GM12878 (cell line): ENCODE data around the gene HTRA3. TPM values are rescaled to one million over a fixed set of nuclear protein-coding genes. Genes with fewer than 3 reads are reported as not detected.

Experiments
- ATAC-seq: fragments of 200-7000 bp; cut with Tn5 transposase; 3 replicates; pipeline ENCODE4 v1.9.1; 2020; ENCODE audit warnings: mild to moderate bottlenecking, moderate library complexity
- BruUV-seq: library from RNA; stranded (reverse); fragments of 400-500 nt; replicated peaks from 2 replicates; lab custom pipeline; 2021; lab: Mats Ljungman, UMichigan
- CTCF ChIA-PET: fragments of 300-600 bp; sonication (Branson Sonifier 250); formaldehyde crosslinking; extraction: SDS; loops from one replicate; lab custom pipeline; 2021; ENCODE audit warnings: inconsistent platforms; lab: Yijun Ruan, JAX
- POLR2A ChIA-PET: fragments of 350-600 bp; formaldehyde crosslinking; extraction: SDS; loops from one replicate; lab custom pipeline; 2021; ENCODE audit warnings: inconsistent platforms; lab: Charles Lee
- RAD21 ChIA-PET: fragments of 300-600 bp; sonication (Branson Sonifier 250); formaldehyde crosslinking; loops from one replicate; lab custom pipeline; 2023; ENCODE audit warnings: antibody characterized with exemption; ENCODE audit not compliant: unreplicated experiment; lab: Charles Lee
- SMC1A ChIA-PET: fragments of 300-600 bp; sonication (Branson Sonifier 250); formaldehyde crosslinking; loops from one replicate; lab custom pipeline; 2023; ENCODE audit not compliant: unreplicated experiment, uncharacterized antibody; lab: Charles Lee
- DNase-seq: peaks from one replicate; pipeline ENCODE4 v3.0.0-alpha.2; 2011; ENCODE audit warnings: low read depth, low spot score
- FAIRE-seq: peaks from 3 replicates; lab custom pipeline; 2011; peaks lifted over from hg19 to GRCh38; lab: Jason Lieb, UNC
- H2AFZ ChIP-seq: 2 replicates; pipeline ENCODE4 v1.6.0; 2011; ENCODE audit warnings: low read depth, low read length, control low read depth; ENCODE audit not compliant: control insufficient read depth
- H3K27ac ChIP-seq: 2 replicates; pipeline ENCODE4 v1.5.1; 2011; ENCODE audit warnings: control low read depth; ENCODE audit not compliant: control insufficient read depth, insufficient read depth
- H3K27me3 ChIP-seq, 2 experiments: replicated peaks in 1 of 2; 2 replicates each; pipeline versions ENCODE4 v1.6.0 to v1.6.1; 2011; ENCODE audit warnings: low read length in 1 of 2; ENCODE audit not compliant: control insufficient read depth in 2 of 2, insufficient read depth in 2 of 2
- H3K36me3 ChIP-seq, 2 experiments: 2 replicates each; pipeline ENCODE4 v1.5.1; 2011; ENCODE audit warnings: low read length in 1 of 2; ENCODE audit not compliant: control insufficient read depth in 2 of 2, insufficient read depth in 2 of 2
- H3K4me1 ChIP-seq: 2 replicates; pipeline ENCODE4 v1.6.1; 2011; ENCODE audit warnings: mild to moderate bottlenecking, low read length, moderate library complexity, mixed read lengths; ENCODE audit not compliant: control insufficient read depth, insufficient read depth
- H3K4me2 ChIP-seq: 2 replicates; pipeline ENCODE4 v1.6.0; 2011; ENCODE audit warnings: control low read depth; ENCODE audit not compliant: control insufficient read depth, insufficient read depth
- H3K4me3 ChIP-seq: fragments of 200-600 bp; sonication (generic); 2 replicates; pipeline ENCODE4 v1.5.1; 2016
- H3K79me2 ChIP-seq: 2 replicates; pipeline ENCODE4 v1.6.0; 2011; ENCODE audit warnings: low read length; ENCODE audit not compliant: control insufficient read depth, insufficient read depth
- H3K9ac ChIP-seq: 2 replicates; pipeline ENCODE4 v1.8.0; 2011; ENCODE audit warnings: low read length, control low read depth, mixed read lengths; ENCODE audit not compliant: control insufficient read depth, insufficient read depth
- H3K9me3 ChIP-seq: replicated peaks from 3 replicates; pipeline ENCODE4 v1.5.1; 2011; ENCODE audit warnings: mild to moderate bottlenecking, low read length; ENCODE audit not compliant: control insufficient read depth, insufficient read depth
- H4K20me1 ChIP-seq: 2 replicates; pipeline ENCODE4 v1.6.0; 2011; ENCODE audit not compliant: control insufficient read depth, insufficient read depth
- CREM ChIP-seq: IDR thresholded peaks from 2 replicates; pipeline ENCODE4 v1.6.1; 2014; ENCODE audit warnings: antibody characterized with exemption, low read depth
- FOXM1 ChIP-seq: IDR thresholded peaks from 2 replicates; pipeline ENCODE4 v1.6.1; 2012; ENCODE audit warnings: low read depth, mild to moderate bottlenecking, inconsistent platforms, low read length, moderate library complexity
- HCFC1 ChIP-seq: fragments of 150-350 bp; IDR thresholded peaks from 2 replicates; pipeline ENCODE4 v1.6.1; 2014; ENCODE audit warnings: low read length
- NR2C2 ChIP-seq: IDR thresholded peaks from 2 replicates; pipeline ENCODE4 v1.6.1; 2011; ENCODE audit warnings: borderline replicate concordance, low read depth; ENCODE audit not compliant: control insufficient read depth, insufficient read length
- PML ChIP-seq: IDR thresholded peaks from 2 replicates; pipeline ENCODE4 v1.6.1; 2012; ENCODE audit warnings: low read length, inconsistent platforms
- RUNX3 ChIP-seq: IDR thresholded peaks from 2 replicates; pipeline ENCODE4 v1.6.1; 2012; ENCODE audit warnings: low read length, inconsistent platforms
- SIX5 ChIP-seq: IDR thresholded peaks from 2 replicates; pipeline ENCODE4 v1.6.1; 2011; ENCODE audit warnings: mild to moderate bottlenecking, low read depth, low read length, moderate library complexity; ENCODE audit not compliant: severe bottlenecking
- SMAD1 ChIP-seq: fragments of 450-650 bp; IDR thresholded peaks from 2 replicates; pipeline ENCODE4 v1.6.1; 2018; ENCODE audit warnings: mild to moderate bottlenecking, low read depth; ENCODE audit not compliant: partially characterized antibody
- SREBF1 ChIP-seq: IDR thresholded peaks from 2 replicates; pipeline ENCODE4 v1.6.1; 2012; ENCODE audit warnings: mild to moderate bottlenecking, low read length
- TCF7 ChIP-seq: IDR thresholded peaks from 2 replicates; pipeline ENCODE4 v1.6.1; 2014; ENCODE audit warnings: antibody characterized with exemption, borderline replicate concordance
- WGBS: methylation state at CpG from one replicate; pipeline ENCODE4 v1.1.6; 2016; ENCODE audit warnings: low lambda C conversion rate; ENCODE audit not compliant: insufficient replicate concordance, insufficient coverage; ENCODE audit errors: missing lambda C conversion rate; 5-methylcytosine and 5-hydroxymethylcytosine counted together
- in situ Hi-C: fragments of 300-500 bp; cut with MboI; formaldehyde crosslinking; loops from 9 replicates; pipeline ENCODE4 v1.14.3; 2018; ENCODE audit warnings: mixed read lengths
- intact Hi-C: fragments of 100-400 bp; cut with micrococcal nuclease; formaldehyde crosslinking; loops from one replicate; pipeline ENCODE4 v1.14.2; 2022; ENCODE audit not compliant: unreplicated experiment
- polyA plus RNA-seq, 11 experiments: library from polyadenylated mRNA; depleted of rRNA in 4 of 11; unstranded in 6 of 11; stranded (reverse) in 5 of 11; fragments of >200 nt; fragmentation: Nextera tagmentation in 4 of 11; fragmentation: Illumina TruSeq in 1 of 11; extraction: Ambion mirVana in 4 of 11; extraction: Trizol in 1 of 11; gene quantifications; 1 replicate in 1 of 11; 2 replicates in 10 of 11; pipeline versions ENCODE4 v1.2.1 to v1.2.3, GENCODE V29; 2011 to 2016; ENCODE audit warnings: inconsistent platforms in 2 of 11, missing spikeins in 2 of 11, low read depth in 1 of 11
- total RNA-seq, 4 experiments: library from RNA; depleted of rRNA in 3 of 4; stranded (reverse); fragments of >200 nt in 3 of 4; fragmentation: Illumina TruSeq in 1 of 4; extraction: Trizol in 1 of 4; gene quantifications; 2 replicates each; pipeline versions ENCODE4 v1.2.1 to v1.2.3, GENCODE V29; 2013 to 2021
- TF ChIP-seq, protein P1 (sequence below): fragments of 450-650 bp; IDR thresholded peaks from 2 replicates; pipeline ENCODE4 v1.6.1; 2017; ENCODE audit warnings: mild to moderate bottlenecking, moderate library complexity
- TF ChIP-seq, protein P2 (sequence below): IDR thresholded peaks from 2 replicates; pipeline ENCODE4 v1.6.1; 2011; ENCODE audit warnings: borderline replicate concordance, low read depth, mild to moderate bottlenecking, moderate library complexity, mixed read lengths, low read length; ENCODE audit not compliant: insufficient read depth; ENCODE audit errors: extremely low read length
- TF ChIP-seq, protein P3 (sequence below): fragments of 450-650 bp; IDR thresholded peaks from 2 replicates; pipeline ENCODE4 v1.6.1; 2017; ENCODE audit warnings: mild to moderate bottlenecking, low read depth, inconsistent platforms; ENCODE audit not compliant: poor library complexity, severe bottlenecking
- TF ChIP-seq, protein P4 (sequence below): fragments of 450-650 bp; IDR thresholded peaks from 2 replicates; pipeline ENCODE4 v1.6.1; 2016; ENCODE audit warnings: mild to moderate bottlenecking
- TF ChIP-seq, protein P5 (sequence below): fragments of 450-650 bp; IDR thresholded peaks from 2 replicates; pipeline ENCODE4 v1.6.1; 2017; ENCODE audit warnings: borderline replicate concordance

Gene HTRA3
- total and polyA plus RNA-seq, 10 of the 15 experiments (the other 5 are each of a cell fraction or from before 2014, with no cell fraction given), result 0.04 to 1.2 (median 0.08) TPM; not detected in 7

DNA sequence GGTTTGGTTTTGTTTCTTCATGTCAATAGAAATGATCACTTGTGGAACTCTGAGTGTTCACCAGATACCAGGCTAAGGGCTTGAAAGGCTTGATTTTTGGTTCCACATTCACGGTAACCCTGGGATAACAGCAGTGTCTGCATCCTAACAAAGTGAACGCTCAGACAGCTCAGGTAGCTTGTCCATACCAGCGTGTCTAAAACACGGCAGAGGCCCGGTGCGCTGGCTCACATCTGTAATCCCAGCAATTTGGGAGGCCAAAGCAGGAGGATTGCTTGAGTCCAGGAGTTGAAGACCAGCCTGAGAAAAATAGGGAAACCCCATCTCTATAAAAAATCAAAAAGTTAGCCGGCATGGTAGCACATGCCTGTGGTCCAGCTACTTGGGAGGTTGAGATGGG, 49.0 kb downstream of the HTRA3 start:
- no peaks in the 10 kb centered on the region for H4K20me1 ChIP-seq
- 56% methylated on average over 7 of the region's 7 CpGs for WGBS
- no peaks in the 10 kb centered on the region for H3K36me3 ChIP-seq
- TF ChIP-seq CREM (no peak), TCF7 (no peak), PML (no peak), NR2C2 (no peak), HCFC1 (no peak), SIX5 (no peak), RUNX3 (no peak), SMAD1 (no peak), SREBF1 (no peak), FOXM1 (no peak)
- TF ChIP-seq, protein P1, sequence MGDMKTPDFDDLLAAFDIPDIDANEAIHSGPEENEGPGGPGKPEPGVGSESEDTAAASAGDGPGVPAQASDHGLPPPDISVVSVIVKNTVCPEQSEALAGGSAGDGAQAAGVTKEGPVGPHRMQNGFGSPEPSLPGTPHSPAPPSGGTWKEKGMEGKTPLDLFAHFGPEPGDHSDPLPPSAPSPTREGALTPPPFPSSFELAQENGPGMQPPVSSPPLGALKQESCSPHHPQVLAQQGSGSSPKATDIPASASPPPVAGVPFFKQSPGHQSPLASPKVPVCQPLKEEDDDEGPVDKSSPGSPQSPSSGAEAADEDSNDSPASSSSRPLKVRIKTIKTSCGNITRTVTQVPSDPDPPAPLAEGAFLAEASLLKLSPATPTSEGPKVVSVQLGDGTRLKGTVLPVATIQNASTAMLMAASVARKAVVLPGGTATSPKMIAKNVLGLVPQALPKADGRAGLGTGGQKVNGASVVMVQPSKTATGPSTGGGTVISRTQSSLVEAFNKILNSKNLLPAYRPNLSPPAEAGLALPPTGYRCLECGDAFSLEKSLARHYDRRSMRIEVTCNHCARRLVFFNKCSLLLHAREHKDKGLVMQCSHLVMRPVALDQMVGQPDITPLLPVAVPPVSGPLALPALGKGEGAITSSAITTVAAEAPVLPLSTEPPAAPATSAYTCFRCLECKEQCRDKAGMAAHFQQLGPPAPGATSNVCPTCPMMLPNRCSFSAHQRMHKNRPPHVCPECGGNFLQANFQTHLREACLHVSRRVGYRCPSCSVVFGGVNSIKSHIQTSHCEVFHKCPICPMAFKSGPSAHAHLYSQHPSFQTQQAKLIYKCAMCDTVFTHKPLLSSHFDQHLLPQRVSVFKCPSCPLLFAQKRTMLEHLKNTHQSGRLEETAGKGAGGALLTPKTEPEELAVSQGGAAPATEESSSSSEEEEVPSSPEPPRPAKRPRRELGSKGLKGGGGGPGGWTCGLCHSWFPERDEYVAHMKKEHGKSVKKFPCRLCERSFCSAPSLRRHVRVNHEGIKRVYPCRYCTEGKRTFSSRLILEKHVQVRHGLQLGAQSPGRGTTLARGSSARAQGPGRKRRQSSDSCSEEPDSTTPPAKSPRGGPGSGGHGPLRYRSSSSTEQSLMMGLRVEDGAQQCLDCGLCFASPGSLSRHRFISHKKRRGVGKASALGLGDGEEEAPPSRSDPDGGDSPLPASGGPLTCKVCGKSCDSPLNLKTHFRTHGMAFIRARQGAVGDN, result no peak
- TF ChIP-seq, protein P2, sequence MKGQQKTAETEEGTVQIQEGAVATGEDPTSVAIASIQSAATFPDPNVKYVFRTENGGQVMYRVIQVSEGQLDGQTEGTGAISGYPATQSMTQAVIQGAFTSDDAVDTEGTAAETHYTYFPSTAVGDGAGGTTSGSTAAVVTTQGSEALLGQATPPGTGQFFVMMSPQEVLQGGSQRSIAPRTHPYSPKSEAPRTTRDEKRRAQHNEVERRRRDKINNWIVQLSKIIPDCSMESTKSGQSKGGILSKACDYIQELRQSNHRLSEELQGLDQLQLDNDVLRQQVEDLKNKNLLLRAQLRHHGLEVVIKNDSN, result no peak
- TF ChIP-seq, protein P3, sequence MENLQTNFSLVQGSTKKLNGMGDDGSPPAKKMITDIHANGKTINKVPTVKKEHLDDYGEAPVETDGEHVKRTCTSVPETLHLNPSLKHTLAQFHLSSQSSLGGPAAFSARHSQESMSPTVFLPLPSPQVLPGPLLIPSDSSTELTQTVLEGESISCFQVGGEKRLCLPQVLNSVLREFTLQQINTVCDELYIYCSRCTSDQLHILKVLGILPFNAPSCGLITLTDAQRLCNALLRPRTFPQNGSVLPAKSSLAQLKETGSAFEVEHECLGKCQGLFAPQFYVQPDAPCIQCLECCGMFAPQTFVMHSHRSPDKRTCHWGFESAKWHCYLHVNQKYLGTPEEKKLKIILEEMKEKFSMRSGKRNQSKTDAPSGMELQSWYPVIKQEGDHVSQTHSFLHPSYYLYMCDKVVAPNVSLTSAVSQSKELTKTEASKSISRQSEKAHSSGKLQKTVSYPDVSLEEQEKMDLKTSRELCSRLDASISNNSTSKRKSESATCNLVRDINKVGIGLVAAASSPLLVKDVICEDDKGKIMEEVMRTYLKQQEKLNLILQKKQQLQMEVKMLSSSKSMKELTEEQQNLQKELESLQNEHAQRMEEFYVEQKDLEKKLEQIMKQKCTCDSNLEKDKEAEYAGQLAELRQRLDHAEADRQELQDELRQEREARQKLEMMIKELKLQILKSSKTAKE, result no peak
- TF ChIP-seq, protein P4, sequence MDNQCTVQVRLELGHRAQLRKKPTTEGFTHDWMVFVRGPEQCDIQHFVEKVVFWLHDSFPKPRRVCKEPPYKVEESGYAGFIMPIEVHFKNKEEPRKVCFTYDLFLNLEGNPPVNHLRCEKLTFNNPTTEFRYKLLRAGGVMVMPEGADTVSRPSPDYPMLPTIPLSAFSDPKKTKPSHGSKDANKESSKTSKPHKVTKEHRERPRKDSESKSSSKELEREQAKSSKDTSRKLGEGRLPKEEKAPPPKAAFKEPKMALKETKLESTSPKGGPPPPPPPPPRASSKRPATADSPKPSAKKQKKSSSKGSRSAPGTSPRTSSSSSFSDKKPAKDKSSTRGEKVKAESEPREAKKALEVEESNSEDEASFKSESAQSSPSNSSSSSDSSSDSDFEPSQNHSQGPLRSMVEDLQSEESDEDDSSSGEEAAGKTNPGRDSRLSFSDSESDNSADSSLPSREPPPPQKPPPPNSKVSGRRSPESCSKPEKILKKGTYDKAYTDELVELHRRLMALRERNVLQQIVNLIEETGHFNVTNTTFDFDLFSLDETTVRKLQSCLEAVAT, result no peak
- TF ChIP-seq, protein P5, sequence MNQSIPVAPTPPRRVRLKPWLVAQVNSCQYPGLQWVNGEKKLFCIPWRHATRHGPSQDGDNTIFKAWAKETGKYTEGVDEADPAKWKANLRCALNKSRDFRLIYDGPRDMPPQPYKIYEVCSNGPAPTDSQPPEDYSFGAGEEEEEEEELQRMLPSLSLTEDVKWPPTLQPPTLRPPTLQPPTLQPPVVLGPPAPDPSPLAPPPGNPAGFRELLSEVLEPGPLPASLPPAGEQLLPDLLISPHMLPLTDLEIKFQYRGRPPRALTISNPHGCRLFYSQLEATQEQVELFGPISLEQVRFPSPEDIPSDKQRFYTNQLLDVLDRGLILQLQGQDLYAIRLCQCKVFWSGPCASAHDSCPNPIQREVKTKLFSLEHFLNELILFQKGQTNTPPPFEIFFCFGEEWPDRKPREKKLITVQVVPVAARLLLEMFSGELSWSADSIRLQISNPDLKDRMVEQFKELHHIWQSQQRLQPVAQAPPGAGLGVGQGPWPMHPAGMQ, result no peak
- TF ChIP-seq, all 136 proteins: peak for 0
- Histone ChIP-seq H3K4me1 (no peaks in the 10 kb centered on the region), H3K27ac (no peak overlapping the region), H3K79me2 (no peaks in the 10 kb centered on the region), H3K9ac (no peak overlapping the region), H2AFZ (no peak overlapping the region), H3K4me3 (no peak overlapping the region), H3K4me2 (no peak overlapping the region), H3K9me3 (no peaks in the 10 kb centered on the region), H3K27me3 (no peaks in the 10 kb centered on the region; a peak in 3 of 4 replicates)
- intact Hi-C loops, result no loop called here
- POLR2A ChIA-PET, result interaction anchor here (0.6 kb wide), 1 partner anchor 75 kb away, joined by 6 read pairs; no protein-coding TSS in a partner anchor
- CTCF ChIA-PET, result no interaction called here
- in situ Hi-C loops, result no loop called here
- BruUV-seq, result no TSS peak
- SMC1A ChIA-PET, result no interaction called here
- DNase-seq (no peak), FAIRE-seq (no peak), ATAC-seq (no peak)
- RAD21 ChIA-PET, result no interaction called here
